SU-DHL-6 (cell line): ENCODE measurements around the gene ATP5F1C.

Source experiments
- H2AFZ ChIP-seq: fragments of 200-600 bp; sonication (generic); 2 replicates; pipeline ENCODE4 v1.6.1; 2014; ENCODE audit warnings: low read depth, mild to moderate bottlenecking, moderate library complexity, mixed read lengths, antibody characterized with exemption, low read length; ENCODE audit not compliant: severe bottlenecking
- H3F3A ChIP-seq: fragments of 200-600 bp; shearing (Covaris generic); 2 replicates; pipeline ENCODE4 v1.6.0; 2016; ENCODE audit warnings: antibody characterized with exemption, mild to moderate bottlenecking; ENCODE audit not compliant: insufficient read depth
- H3K27ac ChIP-seq: fragments of 200-600 bp; sonication (generic); 2 replicates; pipeline ENCODE4 v1.5.1; 2016; ENCODE audit warnings: low read depth, mild to moderate bottlenecking, low read length, moderate library complexity, mixed read lengths
- H3K27me3 ChIP-seq: fragments of 200-600 bp; sonication (generic), shearing (Covaris generic); 2 replicates; pipeline ENCODE4 v1.6.0; 2014; ENCODE audit warnings: mild to moderate bottlenecking, low read length
- H3K36me3 ChIP-seq: fragments of 200-600 bp; sonication (generic); 2 replicates; pipeline ENCODE4 v1.6.1; 2014; ENCODE audit warnings: mild to moderate bottlenecking, low read length, mixed read lengths
- H3K4me2 ChIP-seq: fragments of 300-600, 200-600 bp; shearing (Covaris generic), sonication (generic); 2 replicates; pipeline ENCODE4 v1.6.0; 2014; ENCODE audit warnings: low read length, low read depth, mild to moderate bottlenecking; ENCODE audit not compliant: poor library complexity, severe bottlenecking
- H3K4me3 ChIP-seq: fragments of 200-600 bp; sonication (generic); 2 replicates; pipeline ENCODE4 v1.5.1; 2014; ENCODE audit warnings: antibody characterized with exemption, low read length, mild to moderate bottlenecking, mixed read lengths; ENCODE audit not compliant: insufficient read depth, poor library complexity, severe bottlenecking
- H3K79me2 ChIP-seq: fragments of 200-600 bp; sonication (generic); 2 replicates; pipeline ENCODE4 v1.6.1; 2014; ENCODE audit warnings: mild to moderate bottlenecking, low read length, moderate library complexity; ENCODE audit not compliant: insufficient read depth
- H3K9ac ChIP-seq: fragments of 200-600 bp; sonication (generic); 2 replicates; pipeline ENCODE4 v1.7.0; 2014; ENCODE audit warnings: mild to moderate bottlenecking, low read length
- H3K9me2 ChIP-seq: fragments of 200-600 bp; sonication (generic); replicated peaks from 2 replicates; pipeline ENCODE4 v1.6.1; 2014; ENCODE audit warnings: low read length; ENCODE audit not compliant: insufficient read depth
- H3K9me3 ChIP-seq: fragments of 200-600 bp; sonication (generic); 2 replicates; pipeline ENCODE4 v1.6.1; 2014; ENCODE audit warnings: low read length, mixed read lengths; ENCODE audit not compliant: insufficient read depth
- H4K20me1 ChIP-seq: fragments of 200-600 bp; sonication (generic); 2 replicates; pipeline ENCODE4 v1.6.1; 2014; ENCODE audit warnings: low read depth, mild to moderate bottlenecking, antibody characterized with exemption, low read length, moderate library complexity, mixed read lengths
- CTCF ChIP-seq: fragments of 200-600 bp; sonication (generic); IDR thresholded peaks from one replicate; pipeline ENCODE4 v1.5.1; 2017; ENCODE audit warnings: antibody characterized with exemption, mild to moderate bottlenecking, low read length, moderate library complexity; ENCODE audit not compliant: insufficient read depth, poor library complexity, severe bottlenecking
- EZH2phosphoT487 ChIP-seq: fragments of 200-600 bp; sonication (generic), shearing (Covaris generic); conservative IDR thresholded peaks from 2 replicates; pipeline ENCODE4 v1.6.1; 2018; ENCODE audit warnings: mild to moderate bottlenecking, antibody characterized with exemption, low read length, moderate library complexity, mixed read lengths

Gene ATP5F1C

DNA sequence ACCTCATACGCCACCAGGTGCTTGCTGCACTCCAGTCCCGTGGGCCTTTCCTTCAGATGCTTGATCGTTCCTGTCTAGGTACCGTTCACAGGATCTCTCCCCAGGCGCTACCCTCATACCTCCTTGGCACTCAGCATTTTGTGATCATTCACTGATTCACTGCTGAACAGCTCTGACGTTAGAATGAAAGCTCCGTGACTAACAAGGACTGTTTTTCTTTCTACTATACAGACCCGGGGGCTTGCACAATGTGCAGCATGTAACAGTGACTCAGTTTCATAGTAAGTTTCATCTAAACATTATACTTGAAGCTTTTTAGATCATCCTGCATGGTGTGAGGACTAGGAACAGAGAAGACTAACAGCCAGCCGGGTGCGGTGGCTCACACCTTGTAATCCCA is 20.8 kb upstream of the ATP5F1C start:
- Histone ChIP-seq H3K27ac (no peak overlapping the region), H3K79me2 (no peaks in the 10 kb centered on the region), H3K9ac (no peak overlapping the region), H4K20me1 (no peaks in the 10 kb centered on the region), H3F3A (no peaks in the 10 kb centered on the region), H3K9me2 (no peaks in the 10 kb centered on the region), H2AFZ (no peak overlapping the region), H3K4me2 (no peak overlapping the region), H3K27me3 (no peaks in the 10 kb centered on the region), H3K9me3 (no peaks in the 10 kb centered on the region), H3K4me3 (no peak overlapping the region), H3K36me3 (0 out of 2 replicates have a peak, but pooled peaks cover 12% of the 10 kb centered on the region)
- no peak for TF ChIP-seq CTCF
- no peak for TF ChIP-seq EZH2phosphoT487

DNA sequence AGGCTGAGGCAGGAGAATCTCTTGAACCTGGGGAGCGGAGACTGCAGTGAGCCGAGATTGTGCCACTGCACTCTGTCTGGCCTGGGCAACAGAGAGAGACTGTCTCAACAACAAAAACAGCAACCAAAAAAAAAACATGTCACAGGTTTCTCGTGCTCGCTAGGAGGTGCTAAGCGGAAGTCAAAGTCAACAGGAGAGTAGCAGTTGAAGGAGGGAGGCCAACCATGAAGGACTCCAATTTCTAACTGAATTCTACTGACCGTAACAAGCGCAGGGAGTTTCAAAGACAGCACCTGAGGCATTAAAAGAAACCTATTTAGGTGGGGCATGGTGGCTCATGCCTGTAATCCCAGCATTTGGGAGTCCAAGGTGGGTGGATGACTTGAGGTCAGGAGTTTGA is 19.6 kb upstream of the ATP5F1C start:
- Histone ChIP-seq H3K27ac (no peak overlapping the region), H3K9me3 (no peaks in the 10 kb centered on the region), H3K36me3 (0 out of 2 replicates have a peak, but pooled peaks cover 9% of the 10 kb centered on the region), H3K9me2 (no peaks in the 10 kb centered on the region), H2AFZ (no peak overlapping the region), H4K20me1 (no peaks in the 10 kb centered on the region), H3K4me3 (no peak overlapping the region), H3K27me3 (no peaks in the 10 kb centered on the region), H3F3A (no peaks in the 10 kb centered on the region), H3K9ac (no peak overlapping the region), H3K4me2 (no peak overlapping the region), H3K79me2 (no peaks in the 10 kb centered on the region)
- TF ChIP-seq CTCF (no peak), EZH2phosphoT487 (no peak)

DNA sequence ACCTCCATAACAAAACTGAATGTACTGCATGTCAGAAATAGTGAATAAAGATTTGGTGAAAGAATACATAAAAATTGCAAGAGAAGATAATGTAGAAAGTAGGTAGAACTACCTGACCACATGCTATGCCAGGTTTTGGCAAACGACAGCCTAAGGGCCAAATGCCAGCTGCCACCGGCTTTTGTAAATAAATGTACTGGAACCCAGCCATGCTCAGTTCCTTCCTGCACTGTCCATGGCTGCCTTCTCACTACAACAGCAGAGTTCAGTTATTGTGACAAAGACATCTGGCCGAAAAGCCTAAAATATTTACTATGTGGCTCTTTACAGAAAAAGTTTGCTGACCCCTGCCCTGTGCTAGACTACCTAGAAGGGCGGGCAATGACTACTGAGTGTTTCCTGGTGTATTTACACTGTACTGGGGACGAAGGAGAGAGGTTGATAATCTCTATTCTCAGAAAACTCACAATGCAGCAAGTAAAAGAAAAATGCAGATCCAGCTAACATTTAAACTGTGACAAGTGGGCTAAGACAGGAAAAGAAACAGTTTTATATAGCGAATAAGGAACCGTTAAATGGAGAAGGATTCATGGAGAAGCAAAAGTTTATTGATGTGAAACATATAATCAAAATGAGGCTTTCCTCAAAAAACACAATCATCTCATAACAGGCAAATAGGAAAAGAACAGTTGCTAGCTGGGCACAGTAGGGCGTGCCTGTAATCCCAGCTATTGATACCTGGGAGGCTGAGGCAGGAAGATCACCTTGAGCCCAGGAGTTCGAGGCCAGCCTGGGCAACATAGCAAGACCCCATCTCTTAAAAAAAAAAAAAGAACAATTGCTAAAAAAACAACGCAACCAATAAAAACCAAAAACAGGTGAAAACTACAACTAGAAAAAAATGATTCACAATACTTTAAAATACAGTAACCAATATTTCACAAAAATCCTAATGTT is 13.9 kb upstream of the ATP5F1C start:
- Histone ChIP-seq H4K20me1 (no peaks in the 10 kb centered on the region), H3F3A (no peaks in the 10 kb centered on the region), H3K79me2 (no peaks in the 10 kb centered on the region), H3K36me3 (no peaks in the 10 kb centered on the region; the same call in 1 of the 2 replicates), H3K4me2 (no peak overlapping the region), H3K4me3 (no peak overlapping the region), H3K9ac (no peak overlapping the region), H3K9me3 (no peaks in the 10 kb centered on the region), H3K27me3 (no peaks in the 10 kb centered on the region), H3K9me2 (no peaks in the 10 kb centered on the region), H2AFZ (no peak overlapping the region), H3K27ac (no peak overlapping the region)
- TF ChIP-seq EZH2phosphoT487 (no peak), CTCF (no peak)
